CD14-positive monocyte (primary cell): Measurements from ENCODE around the gene AWAT1. TPM values are rescaled to one million over a fixed set of nuclear protein-coding genes. Genes with fewer than 3 reads are reported as not detected.
A peak's percentile ranks its signal among the peaks of the same experiment; 100 is the strongest.

Experiments used
- DNase-seq, 3 donors: peaks; one replicate each; pipeline ENCODE4 v3.0.0-alpha.2; 2011 to 2022
- H2AFZ ChIP-seq: 2 replicates; pipeline ENCODE4 v1.6.0; 2012; ENCODE audit warnings: mild to moderate bottlenecking, low read depth, low read length, inconsistent platforms; ENCODE audit not compliant: insufficient read depth, poor library complexity, severe bottlenecking
- H3K27ac ChIP-seq, 2 donors: 1 replicate in 1 of 2; 2 replicates in 1 of 2; pipeline ENCODE4 v1.5.1; 2012 to 2013; ENCODE audit warnings: low read length in 2 of 2, control low read depth in 1 of 2, inconsistent platforms in 1 of 2, low read depth in 1 of 2, mild to moderate bottlenecking in 1 of 2
- H3K27me3 ChIP-seq, 2 donors: one replicate each; pipeline versions ENCODE4 v1.6.0 to v1.6.1; 2011 to 2013; ENCODE audit warnings: low read length in 2 of 2; ENCODE audit not compliant: control insufficient read depth in 2 of 2, insufficient read depth in 2 of 2
- H3K36me3 ChIP-seq, 2 donors: replicated peaks in 1 of 2; 1 replicate in 1 of 2; 2 replicates in 1 of 2; pipeline versions ENCODE4 v1.5.1 to v1.6.1; 2012 to 2013; ENCODE audit warnings: low read length in 2 of 2, control low read depth in 1 of 2, inconsistent platforms in 1 of 2, mild to moderate bottlenecking in 1 of 2; ENCODE audit not compliant: insufficient read depth in 2 of 2, control insufficient read depth in 1 of 2
- H3K4me1 ChIP-seq, 2 donors: 1 replicate in 1 of 2; 2 replicates in 1 of 2; pipeline versions ENCODE4 v1.5.1 to v1.6.1; 2012 to 2013; ENCODE audit warnings: low read length in 2 of 2, control low read depth in 1 of 2, inconsistent platforms in 1 of 2, mild to moderate bottlenecking in 1 of 2, moderate library complexity in 1 of 2; ENCODE audit not compliant: insufficient read depth in 2 of 2, control insufficient read depth in 1 of 2
- H3K4me2 ChIP-seq: replicated peaks from 2 replicates; pipeline ENCODE3; 2012; ENCODE audit warnings: low read length, moderate library complexity, mild to moderate bottlenecking; ENCODE audit not compliant: poor library complexity, severe bottlenecking; ENCODE audit errors: extremely low read depth
- H3K4me3 ChIP-seq, 3 experiments: fragments of 200-600 bp in 1 of 3; sonication (generic) in 1 of 3; replicated peaks in 1 of 3; 1 replicate in 2 of 3; 2 replicates in 1 of 3; pipeline ENCODE4 v1.5.1; 2011 to 2013; ENCODE audit warnings: low read length in 3 of 3, mild to moderate bottlenecking in 3 of 3, control low read depth in 2 of 3, low read depth in 2 of 3, inconsistent platforms in 1 of 3, moderate library complexity in 1 of 3
- H3K79me2 ChIP-seq: 2 replicates; pipeline ENCODE4 v1.6.0; 2012; ENCODE audit warnings: mild to moderate bottlenecking, control low read depth, inconsistent platforms, low read length, moderate library complexity; ENCODE audit not compliant: insufficient read depth
- H3K9ac ChIP-seq: 2 replicates; pipeline ENCODE4 v1.6.0; 2017; ENCODE audit warnings: low read length, mild to moderate bottlenecking; ENCODE audit not compliant: insufficient read depth, poor library complexity, severe bottlenecking
- H3K9me3 ChIP-seq, 2 donors: replicated peaks in 1 of 2; 1 replicate in 1 of 2; 2 replicates in 1 of 2; pipeline versions ENCODE4 v1.5.1 to v1.6.1; 2012 to 2013; ENCODE audit warnings: low read length in 2 of 2, control low read depth in 1 of 2; ENCODE audit not compliant: control insufficient read depth in 1 of 2, insufficient read depth in 1 of 2
- H4K20me1 ChIP-seq: 2 replicates; pipeline ENCODE4 v1.6.0; 2012; ENCODE audit warnings: mild to moderate bottlenecking, low read length, control low read depth, moderate library complexity; ENCODE audit not compliant: insufficient read depth
- H3K27ac Mint-ChIP-seq, 7 donors: one replicate each; pipeline ENCODE4 v1.8.0; 2020; ENCODE audit warnings: mild to moderate bottlenecking in 7 of 7, mixed read lengths in 7 of 7, moderate library complexity in 6 of 7, inconsistent platforms in 2 of 7
- H3K27me3 Mint-ChIP-seq, 3 donors: one replicate each; pipeline ENCODE4 v1.8.0; 2021 to 2022; ENCODE audit warnings: low read depth in 3 of 3, mild to moderate bottlenecking in 3 of 3, mixed read lengths in 3 of 3, moderate library complexity in 3 of 3, inconsistent platforms in 1 of 3
- H3K36me3 Mint-ChIP-seq, 2 donors: one replicate each; pipeline ENCODE4 v1.8.0; 2020; ENCODE audit warnings: mixed read lengths in 2 of 2, inconsistent platforms in 1 of 2, mild to moderate bottlenecking in 1 of 2
- H3K4me1 Mint-ChIP-seq: one replicate; pipeline ENCODE4 v1.8.0; 2020; ENCODE audit warnings: mild to moderate bottlenecking, mixed read lengths
- H3K4me3 Mint-ChIP-seq, 2 donors: one replicate each; pipeline ENCODE4 v1.8.0; 2020; ENCODE audit warnings: mild to moderate bottlenecking in 2 of 2, mixed read lengths in 2 of 2, moderate library complexity in 1 of 2
- H3K9me3 Mint-ChIP-seq, 7 donors: one replicate each; pipeline ENCODE4 v1.8.0; 2020 to 2022; ENCODE audit warnings: mixed read lengths in 7 of 7, mild to moderate bottlenecking in 6 of 7, moderate library complexity in 6 of 7, inconsistent platforms in 2 of 7
- WGBS: methylation state at CpG from one replicate; pipeline ENCODE4 v1.1.5; 2013; ENCODE audit warnings: missing lambda C conversion rate; ENCODE audit not compliant: insufficient coverage; 5-methylcytosine and 5-hydroxymethylcytosine counted together
- intact Hi-C, 2 donors: fragments of 100-400 bp; cut with micrococcal nuclease; formaldehyde crosslinking; loops; one replicate each; pipeline versions ENCODE4 v1.15.0 to v1.15.1; 2023
- polyA plus RNA-seq, 3 donors: library from polyadenylated mRNA; depleted of rRNA in 1 of 3; unstranded in 2 of 3; stranded (reverse) in 1 of 3; fragments of 300-500 nt in 2 of 3; fragments of >200 nt in 1 of 3; fragmentation: Illumina TruSeq in 2 of 3; gene quantifications; 1 replicate in 2 of 3; 2 replicates in 1 of 3; pipeline ENCODE4 v1.2.3, GENCODE V29; 2012 to 2021
- TF ChIP-seq, protein P1 (sequence below): fragments of 200-600 bp; IDR thresholded peaks from one replicate; pipeline ENCODE4 v1.8.0; 2022; ENCODE audit warnings: antibody characterized with exemption, mild to moderate bottlenecking

Gene AWAT1
- polyA plus RNA-seq, 3 donors, result not detected

- H3K36me3 ChIP-seq, result no peaks in the 10 kb centered on the region
- TF ChIP-seq, protein P1, sequence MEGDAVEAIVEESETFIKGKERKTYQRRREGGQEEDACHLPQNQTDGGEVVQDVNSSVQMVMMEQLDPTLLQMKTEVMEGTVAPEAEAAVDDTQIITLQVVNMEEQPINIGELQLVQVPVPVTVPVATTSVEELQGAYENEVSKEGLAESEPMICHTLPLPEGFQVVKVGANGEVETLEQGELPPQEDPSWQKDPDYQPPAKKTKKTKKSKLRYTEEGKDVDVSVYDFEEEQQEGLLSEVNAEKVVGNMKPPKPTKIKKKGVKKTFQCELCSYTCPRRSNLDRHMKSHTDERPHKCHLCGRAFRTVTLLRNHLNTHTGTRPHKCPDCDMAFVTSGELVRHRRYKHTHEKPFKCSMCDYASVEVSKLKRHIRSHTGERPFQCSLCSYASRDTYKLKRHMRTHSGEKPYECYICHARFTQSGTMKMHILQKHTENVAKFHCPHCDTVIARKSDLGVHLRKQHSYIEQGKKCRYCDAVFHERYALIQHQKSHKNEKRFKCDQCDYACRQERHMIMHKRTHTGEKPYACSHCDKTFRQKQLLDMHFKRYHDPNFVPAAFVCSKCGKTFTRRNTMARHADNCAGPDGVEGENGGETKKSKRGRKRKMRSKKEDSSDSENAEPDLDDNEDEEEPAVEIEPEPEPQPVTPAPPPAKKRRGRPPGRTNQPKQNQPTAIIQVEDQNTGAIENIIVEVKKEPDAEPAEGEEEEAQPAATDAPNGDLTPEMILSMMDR, result no peak
- H3K36me3 Mint-ChIP-seq, result no peaks in the 10 kb centered on the region
- no peaks in the 10 kb centered on the region for H3K27me3 ChIP-seq
- H3K27me3 Mint-ChIP-seq, result peaks cover 0 to 8% (median 3%) of the 10 kb centered on the region in 3 donors
- no CpG with 5 or more reads among the region's 4 CpGs for WGBS
- no peak within 1 kb of the TSS for H3K4me3 Mint-ChIP-seq
- no peak within 1 kb of the TSS for H3K9ac ChIP-seq
- H4K20me1 ChIP-seq, result no peaks in the 10 kb centered on the region
- DNase-seq, result no peak
- H3K4me1 ChIP-seq, result no peaks in the 10 kb centered on the region
- no peak within 1 kb of the TSS for H3K4me2 ChIP-seq
- no peaks in the 10 kb centered on the region for H3K4me1 Mint-ChIP-seq
- no peaks in the 10 kb centered on the region for H3K9me3 ChIP-seq
- H3K27ac Mint-ChIP-seq, result no peak within 1 kb of the TSS
- H3K79me2 ChIP-seq, result no peaks in the 10 kb centered on the region
- no peak within 1 kb of the TSS for H3K27ac ChIP-seq
- no peak within 1 kb of the TSS for H3K4me3 ChIP-seq
- H2AFZ ChIP-seq, result no peak within 1 kb of the TSS
- intact Hi-C loops, result no loop called here
- H3K9me3 Mint-ChIP-seq, result peaks cover 0 to 8% (median 2%) of the 10 kb centered on the region in 7 donors
Observed at GRCh38 chrX:70260104-70260503, 25.6 kb downstream of the AWAT1 start, which contains the start of gene P2RY4. P2RY4 (minus strand) TSS chrX:70260204; CDS start chrX:70259624, 580 bp downstream.

- Mint-ChIP-seq H3K9me3 (peaks cover 0 to 8% (median 0%) of the 10 kb centered on the region in 7 donors), H3K4me3 (no peak overlapping the region), H3K4me1 (no peaks in the 10 kb centered on the region), H3K36me3 (no peaks in the 10 kb centered on the region), H3K27ac (no peak overlapping the region), H3K27me3 (peaks cover 0 to 6% (median 3%) of the 10 kb centered on the region in 3 donors)
- intact Hi-C loops, result no loop called here
- Histone ChIP-seq H3K4me1 (no peaks in the 10 kb centered on the region), H3K79me2 (no peaks in the 10 kb centered on the region), H3K27ac (no peak overlapping the region), H3K36me3 (no peaks in the 10 kb centered on the region), H3K9ac (no peak overlapping the region), H3K4me2 (no peak overlapping the region), H3K4me3 (no peak overlapping the region), H3K9me3 (no peaks in the 10 kb centered on the region), H2AFZ (no peak overlapping the region), H4K20me1 (no peaks in the 10 kb centered on the region), H3K27me3 (no peaks in the 10 kb centered on the region)
- TF ChIP-seq, protein P1, result peak; percentile 31
- no peak for DNase-seq
- 41% methylated on average over 6 of the region's 7 CpGs for WGBS
Observed at GRCh38 chrX:70262952-70263567, 28.6 kb downstream of the AWAT1 start.
